OCI-LY3 (cell line): ENCODE measurements around the gene CCDC150.
"Not testable (repeated sequence)": the region's sequence is repeated elsewhere in the genome, so short reads cannot be mapped to it uniquely, and the experiment has no call there.

Experiments
- H2AFZ ChIP-seq: fragments of 200-600, 300-600 bp; shearing (Covaris generic); 2 replicates; pipeline ENCODE4 v1.6.0; 2014; ENCODE audit warnings: antibody characterized with exemption, low read depth, low read length
- H3K27ac ChIP-seq: fragments of 200-600, 300-600 bp; sonication (generic); 2 replicates; pipeline ENCODE4 v1.5.1; 2014; ENCODE audit warnings: mild to moderate bottlenecking, low read length, moderate library complexity, mixed read lengths
- H3K27me3 ChIP-seq: fragments of 200-600, 300-600 bp; sonication (generic); 2 replicates; pipeline ENCODE4 v1.6.1; 2014; ENCODE audit warnings: low read depth, low read length, mixed read lengths
- H3K36me3 ChIP-seq: fragments of 200-600, 300-600 bp; sonication (generic); replicated peaks from 2 replicates; pipeline ENCODE3; 2014; ENCODE audit warnings: low read depth, low read length, mixed read lengths
- H3K4me1 ChIP-seq: fragments of 300-600, 200-600 bp; sonication (generic); 2 replicates; pipeline ENCODE4 v1.6.1; 2014; ENCODE audit warnings: low read length, mixed read lengths
- H3K4me2 ChIP-seq: fragments of 200-600, 300-600 bp; sonication (generic); 2 replicates; pipeline ENCODE4 v1.6.1; 2014; ENCODE audit warnings: low read length, mixed read lengths
- H3K4me3 ChIP-seq: fragments of 300-600, 200-600 bp; sonication (generic); 2 replicates; pipeline ENCODE4 v1.5.1; 2014; ENCODE audit warnings: antibody characterized with exemption, mild to moderate bottlenecking, low read length, moderate library complexity
- H3K79me2 ChIP-seq: fragments of 300-600, 200-600 bp; shearing (Covaris generic); 2 replicates; pipeline ENCODE4 v1.6.1; 2014; ENCODE audit warnings: mild to moderate bottlenecking, low read length, mixed read lengths
- H3K9ac ChIP-seq: fragments of 300-600, 200-600 bp; shearing (Covaris generic); 2 replicates; pipeline ENCODE4 v1.6.0; 2014; ENCODE audit warnings: mild to moderate bottlenecking, low read length, moderate library complexity
- H3K9me3 ChIP-seq: fragments of 200-600, 300-600 bp; shearing (Covaris generic); 2 replicates; pipeline ENCODE4 v1.6.1; 2014; ENCODE audit warnings: low read length, mixed read lengths; ENCODE audit not compliant: insufficient read depth
- H4K20me1 ChIP-seq: fragments of 200-600, 300-600 bp; sonication (generic); 2 replicates; pipeline ENCODE4 v1.6.1; 2016; ENCODE audit warnings: low read length, mixed read lengths; ENCODE audit not compliant: insufficient read depth
- CTCF ChIP-seq: fragments of 200-600, 300-600 bp; sonication (generic); IDR thresholded peaks from 2 replicates; pipeline ENCODE4 v1.5.1; 2014; ENCODE audit warnings: antibody characterized with exemption, low read length, low read depth
- EZH2phosphoT487 ChIP-seq: fragments of 200-600 bp; shearing (Covaris generic); IDR thresholded peaks from 2 replicates; pipeline ENCODE4 v1.6.1; 2018; ENCODE audit warnings: antibody characterized with exemption, mixed run types, low read depth

The CCDC150 gene

DNA sequence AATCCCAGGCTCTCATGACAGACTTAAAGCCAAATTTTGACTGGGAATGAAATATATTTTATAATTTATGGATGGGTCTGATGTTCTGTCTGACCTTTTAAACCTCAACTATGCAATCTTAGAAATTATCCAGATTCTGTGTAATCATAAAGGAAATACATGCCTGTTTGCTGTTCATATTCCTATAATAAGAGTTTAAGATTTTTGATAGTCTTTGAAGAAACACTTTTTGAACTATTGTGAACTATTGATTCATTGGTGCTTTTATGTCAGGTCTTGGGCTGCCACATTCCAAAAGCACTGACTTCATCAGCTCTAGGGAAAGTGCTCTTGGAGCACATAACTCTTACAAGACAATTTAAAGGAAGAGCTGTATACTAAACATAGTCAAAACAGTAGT is 64.2 kb downstream of the CCDC150 start:
- TF ChIP-seq EZH2phosphoT487 = no peak
- TF ChIP-seq CTCF = no peak
- H3K9me3 ChIP-seq = no peaks in the 10 kb centered on the region
- no peaks in the 10 kb centered on the region for H3K27me3 ChIP-seq

GRCh38 chr2:196710056-196710455 is 70.5 kb downstream of the CCDC150 start:
- H4K20me1 ChIP-seq, H3K27ac ChIP-seq, H3K27me3 ChIP-seq, H3K9ac ChIP-seq, H3K4me3 ChIP-seq, H3K9me3 ChIP-seq, H3K4me1 ChIP-seq, H3K4me2 ChIP-seq, H3K36me3 ChIP-seq, H2AFZ ChIP-seq, H3K79me2 ChIP-seq: not testable (repeated sequence)

More for the DNA sequence above, 64.2 kb downstream of the CCDC150 start:
- H3K27ac ChIP-seq = no peak overlapping the region
- no peak overlapping the region for H2AFZ ChIP-seq
- H3K4me1 ChIP-seq = no peaks in the 10 kb centered on the region
- H3K79me2 ChIP-seq = no peaks in the 10 kb centered on the region
- no peak overlapping the region for H3K9ac ChIP-seq
- no peak overlapping the region for H3K4me3 ChIP-seq
- no peaks in the 10 kb centered on the region for H3K36me3 ChIP-seq
- no peak overlapping the region for H3K4me2 ChIP-seq
- H4K20me1 ChIP-seq = no peaks in the 10 kb centered on the region

- Histone ChIP-seq H2AFZ (no peak overlapping the region), H3K4me1 (no peaks in the 10 kb centered on the region), H3K4me2 (no peak overlapping the region), H3K79me2 (no peaks in the 10 kb centered on the region), H4K20me1 (no peaks in the 10 kb centered on the region), H3K9ac (no peak overlapping the region), H3K27me3 (no peaks in the 10 kb centered on the region), H3K4me3 (no peak overlapping the region), H3K9me3 (no peaks in the 10 kb centered on the region), H3K27ac (no peak overlapping the region), H3K36me3 (no peaks in the 10 kb centered on the region)
- TF ChIP-seq CTCF (no peak), EZH2phosphoT487 (no peak)
Measured at GRCh38 chr2:196711625-196712024, 72.1 kb downstream of the CCDC150 start.

- Histone ChIP-seq H3K79me2 (no peaks in the 10 kb centered on the region), H3K9ac (no peak overlapping the region), H3K36me3 (no peaks in the 10 kb centered on the region), H3K27me3 (no peaks in the 10 kb centered on the region), H3K4me3 (no peak overlapping the region), H3K4me1 (no peaks in the 10 kb centered on the region), H2AFZ (no peak overlapping the region), H4K20me1 (no peaks in the 10 kb centered on the region), H3K9me3 (no peaks in the 10 kb centered on the region), H3K27ac (no peak overlapping the region), H3K4me2 (no peak overlapping the region)
- no peak for TF ChIP-seq EZH2phosphoT487
- no peak for TF ChIP-seq CTCF
Measured at GRCh38 chr2:196712867-196713266, 73.4 kb downstream of the CCDC150 start.
